ENCODE measurements around the gene ZNG1A. TPM values are rescaled to one million over a fixed set of nuclear protein-coding genes. Genes with fewer than 3 reads are reported as not detected.
"Not testable (repeated sequence)": the region's sequence is repeated elsewhere in the genome, so short reads cannot be mapped to it uniquely, and the experiment has no call there.

ZNG1A gene
- total RNA-seq, 1 donor from 2014 or later: 45.1 TPM

GRCh38 chr9:178140-178825 is 573 bp downstream of the ZNG1A start:
- DNase-seq (ENCODE audit: low read depth): not testable (repeated sequence)

GRCh38 chr9:169757-170156 is 9.1 kb downstream of the ZNG1A start:
- DNase-seq (ENCODE audit: low read depth): not testable (repeated sequence)

DNA sequence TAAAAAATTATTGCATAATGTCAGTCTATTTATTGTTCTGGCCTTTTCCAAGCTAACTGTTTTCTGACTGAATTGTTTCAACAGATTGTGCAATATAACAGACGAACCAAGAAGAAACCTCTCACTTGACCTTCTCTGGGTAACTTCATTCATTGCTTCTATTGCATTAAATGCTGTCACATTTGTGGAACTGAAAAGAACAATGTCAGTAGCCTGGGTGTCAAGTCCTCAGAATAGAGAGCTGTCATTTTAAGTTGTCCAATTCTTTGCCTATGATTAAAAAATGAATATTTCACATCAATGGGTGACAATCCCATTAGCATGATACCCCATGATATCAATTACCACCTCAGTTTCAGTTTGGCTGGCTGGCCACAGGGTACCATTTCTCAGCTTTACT is 19.0 kb downstream of the ZNG1A start:
- not testable (repeated sequence) for DNase-seq (ENCODE audit: low read depth)

- peak; percentile 3 for DNase-seq (ENCODE audit: low read depth)
Observed at GRCh38 chr9:151173-151572, 27.7 kb downstream of the ZNG1A start.

- DNase-seq (ENCODE audit: low read depth): not testable (repeated sequence)
Observed at GRCh38 chr9:139880-140279, 39.0 kb downstream of the ZNG1A start.

DNA sequence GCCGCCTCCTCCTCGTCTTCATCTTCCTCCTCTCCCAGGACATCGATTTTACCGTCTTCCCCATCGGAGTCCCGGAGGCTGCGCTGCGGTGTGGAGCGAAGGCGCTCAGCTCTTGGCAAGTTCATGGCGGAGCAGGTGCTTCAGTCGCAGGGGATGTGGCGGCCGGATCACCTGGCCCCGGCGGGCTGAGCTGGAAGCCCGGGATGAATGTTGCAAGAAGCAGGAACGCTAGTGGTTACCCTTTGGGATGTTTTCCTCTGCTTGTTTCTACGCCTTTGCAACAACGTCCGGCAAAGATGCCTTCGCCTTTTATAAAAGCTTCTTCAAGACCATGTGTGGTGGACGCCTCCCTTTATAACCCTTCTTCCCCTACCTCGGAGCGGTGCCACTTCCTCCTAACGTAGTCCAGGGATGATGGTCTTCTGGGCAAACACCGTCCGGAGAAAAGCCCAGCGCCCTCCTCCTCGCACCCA is 60.8 kb downstream of the ZNG1A start, which contains the start of gene FOXD4:
Gene FOXD4, minus strand, starts transcription at position 423 of the 473 bp plus-strand sequence. Its CDS starts 298 bp downstream, at position 125.
- DNase-seq (ENCODE audit: low read depth): not testable (repeated sequence)

- DNase-seq (ENCODE audit: low read depth): not testable (repeated sequence)
Observed at GRCh38 chr9:117144-117994, 61.5 kb downstream of the ZNG1A start.

- DNase-seq (ENCODE audit: low read depth): not testable (repeated sequence)
Observed at GRCh38 chr9:116239-117077, 62.4 kb downstream of the ZNG1A start.

DNA sequence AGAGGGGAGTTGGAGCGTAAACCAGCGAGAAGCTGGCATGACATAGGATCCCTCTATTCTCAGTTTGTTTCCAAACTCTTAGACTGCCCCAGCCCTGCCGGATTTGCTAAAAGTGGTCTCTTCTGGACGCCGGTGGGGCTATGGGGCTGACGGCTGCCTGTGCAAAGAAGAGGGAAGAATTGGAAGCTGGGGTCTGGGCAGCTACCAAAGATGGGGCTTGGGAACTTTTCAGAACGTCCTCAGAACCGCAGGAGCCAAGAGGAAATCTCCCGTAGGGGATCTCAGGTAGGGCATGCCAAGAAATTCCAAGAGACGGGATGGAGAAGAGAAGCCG is 63.8 kb downstream of the ZNG1A start:
- DNase-seq (ENCODE audit: low read depth): not testable (repeated sequence)

- peak; percentile 24 for DNase-seq (ENCODE audit: low read depth)
Observed at GRCh38 chr9:114267-115117, 64.4 kb downstream of the ZNG1A start.

DNA sequence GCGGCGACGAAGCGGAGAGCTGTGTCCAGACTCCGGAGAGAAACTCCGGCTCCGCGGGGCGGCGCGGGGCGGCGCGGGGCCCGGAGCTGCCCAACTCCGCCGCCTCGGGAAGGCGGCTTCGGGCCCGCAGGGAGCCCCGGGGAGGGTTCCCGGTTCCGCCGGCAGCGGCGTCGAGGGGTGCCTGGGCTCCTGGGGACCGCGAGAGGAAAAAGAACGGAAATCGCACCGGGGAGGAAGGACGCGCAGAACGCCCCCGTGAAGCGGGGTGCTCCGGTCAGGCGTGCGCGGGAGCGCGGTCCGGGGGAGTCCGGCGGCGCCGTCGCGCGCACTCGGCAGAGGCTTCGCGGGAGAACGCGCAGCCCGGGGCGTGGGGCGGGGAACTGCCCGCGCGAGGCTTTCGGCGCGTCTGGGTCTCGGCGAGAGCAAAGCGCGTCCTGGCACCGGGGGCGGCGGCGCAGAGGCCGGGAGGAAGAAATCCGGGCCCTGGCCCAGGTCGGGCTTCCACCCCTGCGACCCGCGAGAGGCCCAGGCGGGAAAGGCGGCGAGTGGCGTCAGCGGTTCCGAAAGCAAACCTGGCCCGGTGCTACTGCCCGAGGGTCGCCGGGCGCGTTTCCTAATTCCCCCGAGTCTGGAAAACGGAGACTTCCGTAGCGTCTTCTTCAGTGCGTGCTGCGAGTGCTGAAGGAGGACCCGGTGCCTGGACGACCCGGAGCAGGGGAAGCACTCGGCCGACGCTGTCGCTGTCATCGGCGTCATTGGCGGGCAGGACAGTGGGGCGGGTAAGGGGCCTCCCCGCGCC is 65.2 kb downstream of the ZNG1A start:
- DNase-seq (ENCODE audit: low read depth): peak; percentile 34

- peak; percentile 18 for DNase-seq (ENCODE audit: low read depth)
Observed at GRCh38 chr9:112589-113467, 66.0 kb downstream of the ZNG1A start.

GRCh38 chr9:110672-111071 is 68.2 kb downstream of the ZNG1A start:
- peak; percentile 18 for DNase-seq (ENCODE audit: low read depth)

DNA sequence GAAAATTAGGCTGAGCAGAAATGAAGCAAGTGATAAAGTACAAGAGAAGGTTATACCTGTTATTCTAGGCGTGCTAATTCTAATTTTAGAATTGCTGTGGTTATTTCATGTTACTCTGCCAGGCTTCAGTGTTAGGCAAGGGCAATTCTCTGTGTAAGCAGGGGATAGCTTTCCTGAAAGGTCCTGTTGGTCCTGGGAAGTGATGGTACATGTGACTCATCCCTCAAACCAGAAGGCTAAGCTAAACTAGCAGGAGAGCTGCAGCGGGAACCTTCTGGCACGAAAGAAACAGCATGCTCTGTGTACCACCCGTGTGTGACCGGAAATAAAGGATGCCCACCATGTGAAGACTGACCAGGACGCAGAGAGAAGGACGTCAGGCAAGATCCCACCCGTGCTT is 69.3 kb downstream of the ZNG1A start:
- peak; percentile 32 for DNase-seq (ENCODE audit: low read depth)

- not testable (repeated sequence) for DNase-seq (ENCODE audit: low read depth)
Observed at GRCh38 chr9:108742-109495, 69.9 kb downstream of the ZNG1A start.

GRCh38 chr9:105991-106390 is 72.9 kb downstream of the ZNG1A start:
- not testable (repeated sequence) for DNase-seq (ENCODE audit: low read depth)

GRCh38 chr9:100430-100829 is 78.4 kb downstream of the ZNG1A start:
- not testable (repeated sequence) for DNase-seq (ENCODE audit: low read depth)

DNA sequence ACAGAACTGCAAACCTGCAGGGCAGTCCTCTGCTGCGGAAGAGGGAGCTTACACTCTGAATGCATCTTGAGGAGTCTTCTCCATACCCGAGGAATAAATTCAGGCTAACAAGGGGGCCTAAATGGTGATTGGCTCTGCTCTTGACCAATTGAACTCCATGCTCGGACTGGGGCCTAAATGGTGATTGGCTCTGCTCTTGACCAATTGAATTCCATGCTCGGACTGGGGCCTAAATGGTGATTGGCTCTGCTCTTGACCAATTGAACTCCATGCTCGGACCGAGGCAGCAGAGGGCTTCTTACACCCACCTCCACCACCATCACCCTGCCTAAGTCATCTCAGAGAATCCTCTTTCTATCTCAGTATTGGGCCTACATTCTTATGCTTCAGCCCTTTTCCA is 79.0 kb downstream of the ZNG1A start:
- DNase-seq (ENCODE audit: low read depth): not testable (repeated sequence)

Data from myocyte (in vitro differentiated cells).